Neural cell (in vitro differentiated cells): ENCODE results near the gene NDNF.

Experiments
- EP300 ChIP-seq: fragments of 450-650 bp; conservative IDR thresholded peaks from 2 replicates; pipeline ENCODE4 v1.6.1; 2014; ENCODE audit warnings: antibody characterized with exemption, mild to moderate bottlenecking, moderate library complexity; ENCODE audit not compliant: poor library complexity, severe bottlenecking
- EZH2 ChIP-seq: fragments of 200-600, 300-800 bp; shearing (Covaris generic), sonication (generic); IDR thresholded peaks from 2 replicates; pipeline ENCODE4 v1.6.1; 2014; ENCODE audit warnings: antibody characterized with exemption, low read length, borderline replicate concordance, mild to moderate bottlenecking; ENCODE audit not compliant: insufficient read depth, poor library complexity, severe bottlenecking
- MXI1 ChIP-seq: fragments of 450-650 bp; conservative IDR thresholded peaks from 2 replicates; pipeline ENCODE4 v1.6.1; 2014; ENCODE audit warnings: antibody characterized with exemption, mild to moderate bottlenecking; ENCODE audit not compliant: poor library complexity, severe bottlenecking
- POLR2AphosphoS5 ChIP-seq: IDR thresholded peaks from 2 replicates; pipeline ENCODE4 v1.6.1; 2012
- RAD21 ChIP-seq: fragments of 450-650 bp; conservative IDR thresholded peaks from 2 replicates; pipeline ENCODE4 v1.6.1; 2014; ENCODE audit warnings: antibody characterized with exemption, mild to moderate bottlenecking, moderate library complexity
- SMC3 ChIP-seq: fragments of 450-650 bp; conservative IDR thresholded peaks from 2 replicates; pipeline ENCODE4 v1.6.1; 2014; ENCODE audit warnings: antibody characterized with exemption, mild to moderate bottlenecking, moderate library complexity; ENCODE audit not compliant: poor library complexity
- TAF1 ChIP-seq: IDR thresholded peaks from 2 replicates; pipeline ENCODE4 v1.6.1; 2012; ENCODE audit warnings: low read depth
- TF ChIP-seq, protein P1 (sequence below): fragments of 450-650 bp; IDR thresholded peaks from 2 replicates; pipeline ENCODE4 v1.5.1; 2014; ENCODE audit warnings: antibody characterized with exemption, mild to moderate bottlenecking, moderate library complexity; ENCODE audit not compliant: poor library complexity, severe bottlenecking
- TF ChIP-seq, protein P2 (sequence below): IDR thresholded peaks from 2 replicates; pipeline ENCODE4 v1.6.1; 2012; ENCODE audit warnings: borderline replicate concordance

DNA sequence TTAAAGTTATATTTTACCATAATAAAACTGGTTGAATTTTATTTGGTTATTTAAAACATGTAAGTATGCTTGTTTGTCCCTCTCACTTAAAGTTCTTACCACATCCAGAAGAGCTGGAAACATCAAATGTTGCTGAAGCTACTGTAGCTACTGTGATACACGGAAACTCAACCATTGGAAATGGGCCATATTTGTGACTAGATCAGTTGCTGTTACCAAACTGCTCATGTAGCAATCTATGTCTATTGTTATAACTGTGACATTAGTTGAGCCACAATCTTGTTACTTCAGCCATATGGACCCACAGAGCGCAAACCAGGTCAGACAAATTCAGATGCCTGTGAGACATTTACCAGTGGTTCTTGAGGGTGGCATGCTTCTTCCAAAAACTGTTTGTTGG is 41.6 kb downstream of the NDNF start:
- TF ChIP-seq POLR2AphosphoS5 (no peak), RAD21 (no peak), EP300 (no peak), EZH2 (no peak), SMC3 (no peak), TAF1 (no peak), MXI1 (no peak)
- TF ChIP-seq, protein P1, sequence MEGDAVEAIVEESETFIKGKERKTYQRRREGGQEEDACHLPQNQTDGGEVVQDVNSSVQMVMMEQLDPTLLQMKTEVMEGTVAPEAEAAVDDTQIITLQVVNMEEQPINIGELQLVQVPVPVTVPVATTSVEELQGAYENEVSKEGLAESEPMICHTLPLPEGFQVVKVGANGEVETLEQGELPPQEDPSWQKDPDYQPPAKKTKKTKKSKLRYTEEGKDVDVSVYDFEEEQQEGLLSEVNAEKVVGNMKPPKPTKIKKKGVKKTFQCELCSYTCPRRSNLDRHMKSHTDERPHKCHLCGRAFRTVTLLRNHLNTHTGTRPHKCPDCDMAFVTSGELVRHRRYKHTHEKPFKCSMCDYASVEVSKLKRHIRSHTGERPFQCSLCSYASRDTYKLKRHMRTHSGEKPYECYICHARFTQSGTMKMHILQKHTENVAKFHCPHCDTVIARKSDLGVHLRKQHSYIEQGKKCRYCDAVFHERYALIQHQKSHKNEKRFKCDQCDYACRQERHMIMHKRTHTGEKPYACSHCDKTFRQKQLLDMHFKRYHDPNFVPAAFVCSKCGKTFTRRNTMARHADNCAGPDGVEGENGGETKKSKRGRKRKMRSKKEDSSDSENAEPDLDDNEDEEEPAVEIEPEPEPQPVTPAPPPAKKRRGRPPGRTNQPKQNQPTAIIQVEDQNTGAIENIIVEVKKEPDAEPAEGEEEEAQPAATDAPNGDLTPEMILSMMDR = no peak
- TF ChIP-seq, protein P2, sequence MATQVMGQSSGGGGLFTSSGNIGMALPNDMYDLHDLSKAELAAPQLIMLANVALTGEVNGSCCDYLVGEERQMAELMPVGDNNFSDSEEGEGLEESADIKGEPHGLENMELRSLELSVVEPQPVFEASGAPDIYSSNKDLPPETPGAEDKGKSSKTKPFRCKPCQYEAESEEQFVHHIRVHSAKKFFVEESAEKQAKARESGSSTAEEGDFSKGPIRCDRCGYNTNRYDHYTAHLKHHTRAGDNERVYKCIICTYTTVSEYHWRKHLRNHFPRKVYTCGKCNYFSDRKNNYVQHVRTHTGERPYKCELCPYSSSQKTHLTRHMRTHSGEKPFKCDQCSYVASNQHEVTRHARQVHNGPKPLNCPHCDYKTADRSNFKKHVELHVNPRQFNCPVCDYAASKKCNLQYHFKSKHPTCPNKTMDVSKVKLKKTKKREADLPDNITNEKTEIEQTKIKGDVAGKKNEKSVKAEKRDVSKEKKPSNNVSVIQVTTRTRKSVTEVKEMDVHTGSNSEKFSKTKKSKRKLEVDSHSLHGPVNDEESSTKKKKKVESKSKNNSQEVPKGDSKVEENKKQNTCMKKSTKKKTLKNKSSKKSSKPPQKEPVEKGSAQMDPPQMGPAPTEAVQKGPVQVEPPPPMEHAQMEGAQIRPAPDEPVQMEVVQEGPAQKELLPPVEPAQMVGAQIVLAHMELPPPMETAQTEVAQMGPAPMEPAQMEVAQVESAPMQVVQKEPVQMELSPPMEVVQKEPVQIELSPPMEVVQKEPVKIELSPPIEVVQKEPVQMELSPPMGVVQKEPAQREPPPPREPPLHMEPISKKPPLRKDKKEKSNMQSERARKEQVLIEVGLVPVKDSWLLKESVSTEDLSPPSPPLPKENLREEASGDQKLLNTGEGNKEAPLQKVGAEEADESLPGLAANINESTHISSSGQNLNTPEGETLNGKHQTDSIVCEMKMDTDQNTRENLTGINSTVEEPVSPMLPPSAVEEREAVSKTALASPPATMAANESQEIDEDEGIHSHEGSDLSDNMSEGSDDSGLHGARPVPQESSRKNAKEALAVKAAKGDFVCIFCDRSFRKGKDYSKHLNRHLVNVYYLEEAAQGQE = no peak
